Activated CD4-positive, alpha-beta T cell treated with anti-CD3 and anti-CD28 coated beads, Interleukin-2, amount 50 U/mL, for 48 hours (primary cell): ENCODE data around the gene IL1RAPL1.
"Not testable (repeated sequence)": the region's sequence is repeated elsewhere in the genome, so short reads cannot be mapped to it uniquely, and the experiment has no call there.

ENCODE experiments used
- DNase-seq, 2 experiments: peaks; one replicate each; pipeline ENCODE4 v3.0.0-alpha.2; 2020

The IL1RAPL1 gene

GRCh38 chrX:29295987-29296680, 708.9 kb downstream of the IL1RAPL1 start:
- DNase-seq: no peak

DNA sequence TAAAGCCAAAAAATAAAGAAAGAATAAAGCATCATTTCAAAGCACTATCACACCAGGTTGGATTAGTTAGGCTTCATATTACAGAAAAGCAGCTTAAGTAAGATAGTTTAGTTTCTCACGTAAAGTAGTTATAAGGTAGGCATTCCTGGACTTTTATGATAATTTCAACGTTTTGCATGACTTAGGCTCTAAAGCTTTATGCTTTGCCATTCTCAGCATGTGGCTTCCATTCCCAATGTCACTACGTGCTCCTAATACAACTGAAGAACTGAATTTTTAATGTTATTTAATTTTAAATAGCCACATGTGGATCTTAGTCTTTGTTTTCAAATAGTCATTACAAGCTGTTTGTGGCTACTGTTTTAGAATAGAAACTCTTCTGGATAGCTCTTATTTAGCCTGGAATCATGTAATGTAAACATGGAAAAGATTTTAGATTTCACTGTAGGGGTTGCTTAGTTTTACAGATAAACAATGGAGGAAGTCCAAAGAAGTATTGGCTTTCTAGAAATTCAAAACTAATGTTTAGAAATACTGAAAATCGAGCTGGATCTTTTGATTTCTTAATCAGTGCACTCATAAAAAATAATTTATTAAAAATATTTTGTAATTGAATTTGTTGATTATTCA, 710.0 kb downstream of the IL1RAPL1 start:
- no peak for DNase-seq

DNA sequence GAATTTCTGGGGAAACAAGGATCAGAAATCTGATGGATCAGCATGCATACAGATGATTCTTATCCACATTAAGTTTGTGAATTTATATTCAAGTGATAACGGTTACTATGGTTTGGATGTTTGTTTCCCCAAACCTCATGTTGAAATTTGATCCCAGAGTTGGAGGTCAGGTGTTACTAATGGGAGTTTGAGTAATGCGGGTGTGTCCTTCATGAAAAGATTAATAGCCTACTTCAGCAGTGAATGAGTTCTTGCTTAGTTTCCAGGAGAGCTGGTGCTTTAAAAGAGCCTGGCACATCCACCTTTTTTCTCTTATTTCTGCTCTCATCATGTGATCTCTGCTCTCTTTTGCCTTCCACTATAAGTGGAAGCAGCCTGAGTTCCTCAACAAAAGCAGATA, 712.4 kb downstream of the IL1RAPL1 start:
- no peak for DNase-seq

DNA sequence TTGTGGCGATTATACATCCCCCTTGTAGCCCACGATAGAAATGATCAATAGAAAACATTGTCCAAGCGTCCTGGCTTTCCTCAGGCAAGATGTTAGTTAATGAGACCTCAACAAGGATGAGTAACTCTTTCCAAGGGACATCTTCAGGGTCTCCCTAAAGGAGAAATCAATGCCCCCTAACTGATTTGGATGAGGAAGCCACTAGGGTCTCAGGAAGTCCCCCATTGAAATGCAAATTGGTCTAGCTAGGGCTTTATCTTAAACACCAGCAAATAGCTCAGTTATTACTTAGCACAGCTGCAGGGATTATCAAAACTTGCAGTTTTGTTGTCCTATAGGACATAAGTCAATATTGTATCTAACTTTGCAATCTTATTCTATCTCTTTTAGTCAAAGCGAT, 721.5 kb downstream of the IL1RAPL1 start:
- DNase-seq: no peak

- DNase-seq: no peak
Measured at GRCh38 chrX:29315931-29316330, 728.7 kb downstream of the IL1RAPL1 start.

- DNase-seq: no peak
Measured at GRCh38 chrX:29318012-29318411, 730.8 kb downstream of the IL1RAPL1 start.

GRCh38 chrX:29332429-29332828, 745.2 kb downstream of the IL1RAPL1 start:
- not testable (repeated sequence) for DNase-seq

- not testable (repeated sequence) for DNase-seq
Measured at GRCh38 chrX:29333091-29333490, 745.8 kb downstream of the IL1RAPL1 start.

DNA sequence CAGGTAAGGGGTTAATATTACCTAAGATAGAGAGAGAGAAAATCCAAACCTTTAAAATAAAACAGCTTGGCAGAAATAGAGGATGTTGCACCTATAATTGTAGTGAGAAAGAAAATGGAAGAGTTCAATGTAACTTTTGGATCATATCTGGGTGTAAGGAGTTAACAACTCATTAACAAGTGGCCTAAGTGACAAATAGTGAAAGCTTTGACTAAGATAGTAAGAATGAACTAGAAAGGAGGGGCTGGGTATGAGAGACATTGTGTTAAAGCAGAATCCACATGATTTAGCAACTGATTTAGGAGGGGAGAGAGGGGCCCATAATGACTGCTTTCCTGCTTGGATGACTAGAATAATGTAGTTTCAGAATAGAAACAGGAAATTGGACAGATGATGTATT, 761.0 kb downstream of the IL1RAPL1 start:
- no peak for DNase-seq

GRCh38 chrX:29359276-29359675, 772.0 kb downstream of the IL1RAPL1 start:
- DNase-seq: no peak

GRCh38 chrX:29374765-29375164, 787.5 kb downstream of the IL1RAPL1 start:
- not testable (repeated sequence) for DNase-seq

DNA sequence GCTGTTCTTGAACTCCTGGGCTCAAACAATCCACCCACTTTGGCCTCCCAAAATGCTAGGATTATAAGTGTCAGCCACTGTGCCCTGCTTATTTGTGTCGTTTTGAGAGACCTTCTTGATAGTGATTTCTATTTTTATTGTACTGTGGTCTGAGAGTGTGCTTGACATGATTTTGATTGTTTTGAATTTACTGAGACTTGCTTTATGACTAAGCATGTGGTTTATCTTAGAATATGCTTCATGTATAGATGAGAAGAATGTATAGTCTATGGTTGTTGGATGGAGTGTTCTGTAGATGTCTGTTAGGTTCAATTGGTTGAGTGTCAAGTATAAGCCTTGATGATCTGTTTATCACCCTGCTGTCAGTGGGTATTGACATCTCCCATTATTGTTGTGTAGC, 789.3 kb downstream of the IL1RAPL1 start:
- no peak for DNase-seq

DNA sequence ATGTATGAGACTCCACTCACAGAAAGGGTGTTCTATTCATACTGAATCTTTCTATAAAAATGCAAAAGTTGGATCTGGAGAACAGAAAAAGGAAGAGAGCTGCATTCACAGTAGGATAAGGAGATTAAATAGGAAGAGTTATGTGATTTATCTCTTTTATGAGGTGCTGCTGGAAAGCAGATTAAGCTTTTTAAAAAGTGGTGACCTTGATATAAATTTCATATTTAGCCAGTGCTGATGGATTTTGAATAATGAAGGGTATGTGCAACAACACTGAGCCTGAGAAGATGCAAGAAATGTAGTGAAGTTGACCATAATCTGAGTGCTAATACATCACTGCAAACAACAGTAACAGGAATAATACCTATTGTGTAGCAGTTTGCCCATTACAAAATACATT, 795.6 kb downstream of the IL1RAPL1 start:
- no peak for DNase-seq

- no peak for DNase-seq
Measured at GRCh38 chrX:29388509-29388908, 801.3 kb downstream of the IL1RAPL1 start.

GRCh38 chrX:29397506-29397905, 810.3 kb downstream of the IL1RAPL1 start:
- no peak for DNase-seq

GRCh38 chrX:29407357-29407756, 820.1 kb downstream of the IL1RAPL1 start:
- no peak for DNase-seq

DNA sequence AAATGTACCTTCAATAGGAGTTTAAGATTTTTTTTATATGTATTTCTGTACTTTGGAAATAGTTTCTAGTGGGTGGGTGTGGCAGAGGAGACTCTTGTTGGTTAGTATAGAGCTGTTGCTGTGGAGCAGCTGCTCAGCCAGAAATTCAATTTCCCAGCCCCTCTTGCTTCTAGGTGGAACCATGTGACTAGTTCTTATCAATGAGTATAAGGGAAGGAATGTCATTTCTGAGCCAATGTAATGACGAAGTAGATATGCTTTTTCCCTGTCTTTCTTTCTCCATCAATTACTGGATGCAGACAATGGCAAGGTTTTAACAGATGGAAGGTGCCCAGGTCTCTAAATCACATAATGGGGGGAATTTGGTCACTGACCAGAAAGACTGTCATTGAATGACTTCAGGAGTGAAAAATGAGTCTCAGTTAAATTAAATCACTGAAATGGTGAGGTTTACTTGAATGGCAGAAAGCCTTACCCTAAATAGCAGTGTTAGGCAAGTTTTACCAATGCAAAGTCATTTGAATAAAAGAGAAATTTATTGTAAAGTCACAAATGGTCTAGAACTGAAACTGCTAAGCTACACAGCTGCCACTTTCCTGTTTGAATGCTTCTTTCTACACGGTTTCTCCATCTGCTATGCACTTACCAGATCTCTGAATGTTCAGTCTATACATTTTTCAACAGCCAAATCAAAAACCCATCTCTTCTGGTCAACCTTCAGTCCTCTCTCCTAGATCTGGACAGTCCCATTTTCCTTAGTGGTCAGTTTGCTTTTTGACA, 832.7 kb downstream of the IL1RAPL1 start:
- no peak for DNase-seq

GRCh38 chrX:29422034-29422433, 834.8 kb downstream of the IL1RAPL1 start:
- no peak for DNase-seq

DNA sequence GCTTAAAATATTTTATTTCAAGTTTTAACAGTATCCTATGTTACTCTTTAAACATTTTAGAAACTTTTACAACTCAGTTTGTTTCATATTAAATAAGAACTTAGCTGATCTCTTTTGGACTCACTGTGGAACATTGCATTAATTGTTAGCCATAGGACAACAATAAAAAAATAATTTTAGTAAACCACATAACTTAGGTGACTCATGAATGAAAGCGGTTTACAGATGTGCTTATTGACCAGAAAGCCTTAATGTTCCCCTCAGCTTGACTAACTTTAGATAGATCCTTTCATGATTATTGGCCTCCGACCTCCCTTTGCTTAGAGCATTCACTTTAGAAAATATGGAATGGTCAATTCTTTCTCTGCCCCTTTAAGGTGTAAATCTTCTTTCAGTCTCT, 844.6 kb downstream of the IL1RAPL1 start:
- no peak for DNase-seq

GRCh38 chrX:29432534-29432933, 845.3 kb downstream of the IL1RAPL1 start:
- no peak for DNase-seq

DNA sequence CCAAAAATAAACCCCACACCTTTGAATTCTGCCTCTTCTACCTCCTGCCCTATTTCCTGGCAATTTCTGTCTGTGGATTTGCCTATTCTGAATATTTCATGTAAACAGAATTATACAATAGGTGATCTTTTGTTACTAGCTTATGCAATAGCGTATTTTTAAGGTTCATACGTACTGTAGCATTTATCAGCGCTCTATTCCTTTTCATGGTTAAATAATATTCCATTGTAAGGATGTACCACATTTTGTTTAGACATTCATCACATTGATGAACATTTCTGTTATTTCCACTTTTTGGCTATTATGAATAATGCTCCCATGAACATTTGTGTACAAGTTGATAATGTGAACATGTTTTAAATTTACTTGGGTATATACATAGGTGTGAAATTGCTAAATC, 847.7 kb downstream of the IL1RAPL1 start:
- no peak for DNase-seq

GRCh38 chrX:29435396-29435795, 848.1 kb downstream of the IL1RAPL1 start:
- DNase-seq: no peak

DNA sequence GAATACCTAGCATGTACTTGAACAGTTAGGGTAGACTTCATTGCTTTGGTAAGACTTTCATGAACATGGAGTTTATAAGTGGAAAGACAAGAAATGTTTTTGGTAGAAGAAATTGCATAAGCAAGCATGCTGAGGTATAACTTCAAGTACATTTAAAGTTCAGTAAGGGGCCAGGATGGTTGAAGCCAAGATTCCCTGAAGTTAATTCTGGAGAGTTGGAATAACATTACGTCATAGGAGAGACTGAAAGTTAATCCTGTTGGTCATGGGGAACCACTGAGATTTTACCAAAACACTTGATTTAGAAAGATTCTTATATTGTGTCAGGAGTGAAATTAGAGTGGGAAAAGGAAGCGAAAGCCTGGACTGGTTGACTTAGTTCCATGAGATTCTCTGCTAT, 860.6 kb downstream of the IL1RAPL1 start:
- DNase-seq: no peak

- no peak for DNase-seq
Measured at GRCh38 chrX:29453333-29453732, 866.1 kb downstream of the IL1RAPL1 start.
